HG02759 (cell line): ENCODE data around the gene PDCD1.
"Not testable (repeated sequence)": the region's sequence is repeated elsewhere in the genome, so short reads cannot be mapped to it uniquely, and the experiment has no call there.

Source experiments
- ATAC-seq: cut with Tn5 transposase; IDR thresholded peaks from one replicate; pipeline ENCODE4 v1.9.1; 2021; ENCODE audit warnings: mild to moderate bottlenecking, moderate library complexity; ENCODE audit not compliant: unreplicated experiment

PDCD1 gene

DNA sequence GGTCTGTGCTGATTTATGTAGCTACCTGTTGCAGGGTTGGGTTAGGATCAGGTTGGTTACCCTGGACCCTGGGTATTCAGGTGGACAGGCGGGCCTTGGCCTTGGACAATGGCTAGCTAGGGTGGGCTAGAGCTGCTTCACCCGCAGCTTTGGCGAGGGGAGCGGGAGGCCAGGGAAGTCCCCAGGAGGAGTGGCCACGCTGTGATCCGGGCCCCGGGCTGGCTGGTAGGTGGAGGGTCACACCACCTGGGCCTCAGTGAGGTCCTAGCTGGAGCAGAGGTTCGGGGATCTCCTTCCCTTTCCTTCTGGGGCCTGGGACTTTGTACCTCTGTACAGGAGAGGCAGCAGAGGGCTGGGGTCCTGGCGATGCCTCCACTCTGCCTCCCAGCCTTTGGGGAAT, 20.6 kb upstream of the PDCD1 start:
- no peak for ATAC-seq

GRCh38 chr2:241877989-241878970, 19.6 kb upstream of the PDCD1 start:
- ATAC-seq = no peak

DNA sequence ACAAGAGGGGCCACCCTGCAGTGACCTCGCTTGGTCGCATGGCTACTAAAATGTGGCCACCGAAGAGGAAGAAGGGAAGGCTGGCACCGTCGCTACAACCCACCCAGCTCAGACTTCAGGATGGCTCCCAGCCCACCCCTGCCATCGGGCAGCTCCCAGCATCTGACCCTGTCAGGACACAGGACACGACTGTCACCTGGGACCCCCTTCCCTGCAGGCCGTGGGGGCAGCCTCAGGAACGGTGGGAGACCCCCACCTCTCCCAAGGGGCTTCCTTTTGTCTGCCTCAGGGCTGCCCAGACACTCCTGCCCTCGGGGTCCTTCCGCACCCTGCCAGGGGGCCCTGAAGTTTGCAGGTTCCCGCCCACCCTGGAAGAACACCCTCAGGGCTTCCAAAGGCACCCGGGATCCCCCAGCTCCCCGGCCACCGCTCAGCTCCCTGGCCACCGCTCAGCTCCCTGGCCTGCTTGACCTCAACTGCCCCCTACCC, 18.5 kb upstream of the PDCD1 start:
- no peak for ATAC-seq

GRCh38 chr2:241876528-241877196, 18.0 kb upstream of the PDCD1 start:
- no peak for ATAC-seq

GRCh38 chr2:241875754-241876527, 17.2 kb upstream of the PDCD1 start:
- not testable (repeated sequence) for ATAC-seq

DNA sequence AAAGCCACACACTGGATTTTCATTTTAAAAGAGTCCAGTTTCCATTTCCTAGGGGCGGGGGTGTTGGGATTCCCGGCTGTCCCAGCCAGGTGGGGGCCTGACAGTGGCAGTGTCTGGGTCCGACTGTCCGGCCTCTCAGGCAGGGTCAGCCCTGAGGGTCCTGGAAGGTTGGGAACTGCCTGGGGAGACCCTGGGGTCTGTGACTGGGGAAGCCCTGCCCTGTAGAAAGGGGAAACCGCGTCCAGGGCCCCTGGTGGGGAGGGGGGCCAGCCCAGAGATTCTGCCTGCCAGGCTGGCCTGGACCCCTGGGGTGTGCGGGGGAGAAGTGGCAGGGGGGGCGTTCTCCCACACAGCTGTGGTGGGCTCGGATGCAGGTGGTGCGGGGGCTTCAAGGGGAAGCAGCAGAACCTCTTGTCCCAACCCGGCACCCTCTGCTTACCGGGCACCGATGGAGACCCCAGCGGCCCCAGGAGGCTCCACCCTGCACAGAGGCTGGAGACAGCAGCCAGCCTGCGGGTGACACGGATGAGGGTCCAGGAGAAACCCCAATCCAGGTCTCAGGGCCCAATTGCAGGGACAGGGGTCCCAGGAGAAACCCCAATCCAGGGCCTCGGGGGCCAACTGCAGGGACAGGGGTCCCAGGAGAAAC, 15.7 kb upstream of the PDCD1 start:
- no peak for ATAC-seq

- no peak for ATAC-seq
Measured at GRCh38 chr2:241873803-241874110, 15.1 kb upstream of the PDCD1 start.

DNA sequence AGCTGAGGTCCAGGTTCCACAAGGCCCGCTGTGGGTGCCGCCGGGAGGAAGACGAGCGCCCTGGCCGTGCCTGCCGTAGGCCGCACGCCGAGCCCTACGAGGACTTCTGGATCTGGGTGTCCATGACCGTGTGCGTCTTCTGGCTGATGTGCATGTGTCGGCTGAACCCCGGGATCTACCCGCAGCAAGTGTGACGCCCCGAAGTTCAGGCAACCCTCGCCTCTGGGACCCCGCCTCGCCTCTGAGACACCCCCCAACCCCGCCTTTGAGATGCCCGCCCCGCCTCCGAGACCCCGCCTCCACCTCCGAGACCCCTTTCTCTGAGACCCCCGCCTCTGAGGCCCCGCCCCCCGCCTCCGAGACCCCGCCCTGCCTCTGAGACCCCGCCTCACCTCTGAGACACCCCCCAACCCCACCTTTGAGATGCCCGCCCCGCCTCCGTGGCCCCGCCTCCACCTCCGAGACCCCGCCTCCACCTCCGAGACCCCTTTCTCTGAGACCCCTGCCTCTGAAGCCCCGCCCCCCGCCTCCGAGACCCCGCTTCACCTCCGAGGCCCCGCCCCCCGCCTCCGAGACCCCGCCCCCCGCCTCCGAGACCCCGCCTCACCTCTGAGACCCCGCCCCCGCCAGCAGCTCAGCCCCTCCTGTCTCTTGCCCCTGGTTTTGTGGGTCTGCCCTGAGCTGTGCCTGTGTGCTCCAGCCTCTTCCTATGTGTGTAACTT, 14.5 kb upstream of the PDCD1 start:
- no peak for ATAC-seq

- no peak for ATAC-seq
Measured at GRCh38 chr2:241872313-241872642, 13.6 kb upstream of the PDCD1 start.

GRCh38 chr2:241871538-241872312, 13.0 kb upstream of the PDCD1 start:
- no peak for ATAC-seq

DNA sequence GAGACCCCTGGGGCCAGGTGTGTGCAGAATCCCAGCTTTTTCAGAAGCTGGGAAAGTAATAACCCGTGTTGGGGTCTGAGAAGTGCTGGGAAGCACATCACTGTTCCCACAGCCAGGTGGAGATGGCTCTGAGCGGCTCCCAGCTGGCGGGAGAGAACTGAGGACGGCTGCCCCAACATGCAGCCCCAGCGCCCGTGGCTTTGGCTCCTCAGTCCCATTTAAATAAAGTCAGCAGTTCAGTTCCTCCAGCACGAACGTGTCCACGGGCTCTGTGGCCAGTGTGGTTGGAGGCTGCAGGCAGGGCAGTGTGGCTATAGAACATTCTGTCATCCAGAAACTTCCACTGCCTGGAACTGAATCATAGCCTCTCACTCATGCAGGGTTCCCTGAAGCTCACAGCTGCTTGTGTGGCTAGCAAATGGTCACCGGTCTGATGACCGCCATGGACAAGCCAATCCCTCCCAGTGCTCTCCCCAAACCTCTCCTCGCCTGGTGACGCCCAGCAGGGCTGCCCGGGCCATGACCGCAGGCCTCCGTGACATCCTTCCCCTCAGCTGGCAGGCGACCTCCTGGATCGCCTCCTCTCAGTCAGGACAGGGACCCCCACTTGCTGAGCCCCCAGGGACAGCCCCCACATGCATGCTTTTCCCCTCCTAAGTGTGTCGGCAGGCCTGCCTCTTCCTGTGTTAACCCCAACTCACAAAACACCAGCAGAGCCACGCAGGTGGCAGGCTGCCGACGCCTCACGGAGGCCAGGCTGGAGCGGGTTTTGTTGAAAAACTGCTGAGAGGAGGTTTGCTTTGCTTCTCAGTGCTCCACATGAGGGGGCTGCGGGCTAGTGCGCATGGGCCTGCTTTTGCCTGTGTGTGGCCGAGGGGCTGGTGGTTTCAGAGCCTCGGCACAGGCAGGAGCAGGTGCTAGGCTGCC, 12.2 kb upstream of the PDCD1 start:
- no peak for ATAC-seq

GRCh38 chr2:241870081-241870541, 11.4 kb upstream of the PDCD1 start:
- ATAC-seq = no peak

GRCh38 chr2:241869087-241869961, 10.6 kb upstream of the PDCD1 start, which contains the start of gene RTP5:
Gene RTP5 (plus strand): TSS chr2:241869729. CDS start chr2:241869757, 28 bp downstream.
- no peak for ATAC-seq

- ATAC-seq = no peak
Measured at GRCh38 chr2:241868661-241869081, 10.0 kb upstream of the PDCD1 start.

- no peak for ATAC-seq
Measured at GRCh38 chr2:241867776-241868420, 9.2 kb upstream of the PDCD1 start.

- ATAC-seq = no peak
Measured at GRCh38 chr2:241866790-241867645, 8.3 kb upstream of the PDCD1 start.
